Activated CD4-positive, alpha-beta T cell treated with anti-CD3 and anti-CD28 coated beads, Interleukin-2, amount 10 ng/mL, durations not matched to agents 7 days and 5 days (primary cell): ENCODE data around the gene CRAMP1. TPM values are rescaled to one million over a fixed set of nuclear protein-coding genes. Genes with fewer than 3 reads are reported as not detected.
"Not testable (repeated sequence)": the region's sequence is repeated elsewhere in the genome, so short reads cannot be mapped to it uniquely, and the experiment has no call there.

Source experiments
- CTCF ChIA-PET: fragments of 350-600 bp; sonication (Branson Sonifier 250); formaldehyde crosslinking; loops from one replicate; lab custom pipeline; 2021; ENCODE audit warnings: antibody characterized with exemption; lab: Charles Lee
- POLR2A ChIA-PET: fragments of 350-600 bp; sonication (Branson Sonifier 250); formaldehyde crosslinking; loops from one replicate; lab custom pipeline; 2021; ENCODE audit warnings: antibody characterized with exemption; lab: Charles Lee
- DNase-seq: peaks from one replicate; pipeline ENCODE4 v3.0.0-alpha.2; 2020
- H3K27ac Mint-ChIP-seq: one replicate; pipeline ENCODE4 v1.8.0; 2021; ENCODE audit warnings: mild to moderate bottlenecking, moderate library complexity, mixed read lengths
- H3K27me3 Mint-ChIP-seq: one replicate; pipeline ENCODE4 v1.8.0; 2021; ENCODE audit warnings: mixed read lengths
- H3K36me3 Mint-ChIP-seq: one replicate; pipeline ENCODE4 v1.8.0; 2021; ENCODE audit warnings: low read depth, mixed read lengths
- H3K4me1 Mint-ChIP-seq: one replicate; pipeline ENCODE4 v1.8.0; 2021; ENCODE audit warnings: mixed read lengths
- H3K4me3 Mint-ChIP-seq: one replicate; pipeline ENCODE4 v1.8.0; 2021; ENCODE audit warnings: mild to moderate bottlenecking, moderate library complexity, mixed read lengths
- H3K9me3 Mint-ChIP-seq: one replicate; pipeline ENCODE4 v1.8.0; 2021; ENCODE audit warnings: mixed read lengths
- total RNA-seq, 2 experiments: library from RNA; stranded (reverse); gene quantifications; one replicate each; pipeline ENCODE4 v1.2.3, GENCODE V29; 2021

The CRAMP1 gene
- total RNA-seq, 2 experiments from 2014 or later = 25.6 to 27.4 TPM

GRCh38 chr16:1580956-1581355, 31.2 kb upstream of the CRAMP1 start:
- Mint-ChIP-seq H3K4me3 (no peak overlapping the region), H3K27me3 (no peaks in the 10 kb centered on the region), H3K36me3 (no peaks in the 10 kb centered on the region), H3K4me1 (no peaks in the 10 kb centered on the region), H3K9me3 (no peaks in the 10 kb centered on the region), H3K27ac (no peak overlapping the region)
- DNase-seq = no peak
- POLR2A ChIA-PET = no interaction called here
- CTCF ChIA-PET = no interaction called here

- Mint-ChIP-seq H3K27ac (no peak overlapping the region), H3K4me1 (no peaks in the 10 kb centered on the region), H3K27me3 (no peaks in the 10 kb centered on the region), H3K9me3 (no peaks in the 10 kb centered on the region), H3K4me3 (no peak overlapping the region), H3K36me3 (no peaks in the 10 kb centered on the region)
- no peak for DNase-seq
- CTCF ChIA-PET = no interaction called here
- POLR2A ChIA-PET = no interaction called here
Observed at GRCh38 chr16:1581804-1582203, 30.4 kb upstream of the CRAMP1 start.

- POLR2A ChIA-PET = no interaction called here
- no peak overlapping the region for H3K4me3 Mint-ChIP-seq
- CTCF ChIA-PET = interaction anchor here (0.6 kb wide), 1 partner anchor 429 kb away, joined by 3 read pairs; no protein-coding TSS in a partner anchor
- no peaks in the 10 kb centered on the region for H3K4me1 Mint-ChIP-seq
- no peaks in the 10 kb centered on the region for H3K27me3 Mint-ChIP-seq
- no peak for DNase-seq
- H3K27ac Mint-ChIP-seq = no peak overlapping the region
- H3K36me3 Mint-ChIP-seq = no peaks in the 10 kb centered on the region
- H3K9me3 Mint-ChIP-seq = no peaks in the 10 kb centered on the region
Observed at GRCh38 chr16:1583180-1583579, 29.0 kb upstream of the CRAMP1 start.

- H3K4me3 Mint-ChIP-seq = no peak overlapping the region
- ChIA-PET CTCF (no interaction called here), POLR2A (no interaction called here)
- no peaks in the 10 kb centered on the region for H3K36me3 Mint-ChIP-seq
- DNase-seq = no peak
- no peaks in the 10 kb centered on the region for H3K27me3 Mint-ChIP-seq
- no peaks in the 10 kb centered on the region for H3K4me1 Mint-ChIP-seq
- no peak overlapping the region for H3K27ac Mint-ChIP-seq
- H3K9me3 Mint-ChIP-seq = no peaks in the 10 kb centered on the region
Observed at GRCh38 chr16:1584926-1585484, 27.2 kb upstream of the CRAMP1 start.

- Mint-ChIP-seq H3K36me3 (no peaks in the 10 kb centered on the region), H3K27me3 (no peaks in the 10 kb centered on the region), H3K9me3 (no peaks in the 10 kb centered on the region), H3K4me1 (no peaks in the 10 kb centered on the region), H3K4me3 (no peak overlapping the region), H3K27ac (no peak overlapping the region)
- DNase-seq = no peak
- ChIA-PET POLR2A (no interaction called here), CTCF (interaction anchor here (1.1 kb wide), 1 partner anchor 162 kb away, joined by 3 read pairs; no protein-coding TSS in a partner anchor)
Observed at GRCh38 chr16:1590366-1590765, 21.8 kb upstream of the CRAMP1 start.

GRCh38 chr16:1590930-1591705, 21.0 kb upstream of the CRAMP1 start:
- POLR2A ChIA-PET = no interaction called here
- H3K4me3 Mint-ChIP-seq = no peak overlapping the region

GRCh38 chr16:1592446-1592845, 19.7 kb upstream of the CRAMP1 start:
- no peak overlapping the region for H3K27ac Mint-ChIP-seq
- no peaks in the 10 kb centered on the region for H3K9me3 Mint-ChIP-seq
- H3K27me3 Mint-ChIP-seq = no peaks in the 10 kb centered on the region
- H3K4me3 Mint-ChIP-seq = no peak overlapping the region
- no peak for DNase-seq
- no peaks in the 10 kb centered on the region for H3K36me3 Mint-ChIP-seq
- ChIA-PET POLR2A (no interaction called here), CTCF (interaction anchor here (0.7 kb wide), 1 partner anchor 134 kb away, joined by 3 read pairs; no protein-coding TSS in a partner anchor)
- no peaks in the 10 kb centered on the region for H3K4me1 Mint-ChIP-seq

More at GRCh38 chr16:1590930-1591705, 21.0 kb upstream of the CRAMP1 start:
- no peaks in the 10 kb centered on the region for H3K27me3 Mint-ChIP-seq
- peak overlapping the region; percentile 32 for H3K27ac Mint-ChIP-seq
- CTCF ChIA-PET = interaction anchor here (1.1 kb wide), 1 partner anchor 162 kb away, joined by 3 read pairs; no protein-coding TSS in a partner anchor
- no peaks in the 10 kb centered on the region for H3K36me3 Mint-ChIP-seq
- no peaks in the 10 kb centered on the region for H3K9me3 Mint-ChIP-seq
- DNase-seq = no peak
- H3K4me1 Mint-ChIP-seq = no peaks in the 10 kb centered on the region

- H3K4me3 Mint-ChIP-seq, DNase-seq, H3K27me3 Mint-ChIP-seq, H3K4me1 Mint-ChIP-seq, H3K27ac Mint-ChIP-seq, H3K9me3 Mint-ChIP-seq, CTCF ChIA-PET, POLR2A ChIA-PET, H3K36me3 Mint-ChIP-seq: not testable (repeated sequence)
Observed at GRCh38 chr16:1595511-1595910, 16.6 kb upstream of the CRAMP1 start.

GRCh38 chr16:1596516-1596915, 15.6 kb upstream of the CRAMP1 start:
- no peaks in the 10 kb centered on the region for H3K9me3 Mint-ChIP-seq
- no peaks in the 10 kb centered on the region for H3K36me3 Mint-ChIP-seq
- no peak for DNase-seq
- H3K27ac Mint-ChIP-seq = no peak overlapping the region
- H3K4me1 Mint-ChIP-seq = no peaks in the 10 kb centered on the region
- H3K4me3 Mint-ChIP-seq = no peak overlapping the region
- ChIA-PET POLR2A (interaction anchor here (0.7 kb wide), 1 partner anchor 69 kb away, joined by 3 read pairs; no protein-coding TSS in a partner anchor), CTCF (no interaction called here)
- H3K27me3 Mint-ChIP-seq = no peaks in the 10 kb centered on the region

GRCh38 chr16:1597154-1597553, 15.0 kb upstream of the CRAMP1 start:
- H3K9me3 Mint-ChIP-seq = no peaks in the 10 kb centered on the region
- POLR2A ChIA-PET = no interaction called here
- CTCF ChIA-PET = interaction anchor here (0.5 kb wide), 1 partner anchor 1409 kb away, joined by 3 read pairs; no protein-coding TSS in a partner anchor
- no peaks in the 10 kb centered on the region for H3K27me3 Mint-ChIP-seq
- H3K4me3 Mint-ChIP-seq = no peak overlapping the region
- no peaks in the 10 kb centered on the region for H3K4me1 Mint-ChIP-seq
- no peaks in the 10 kb centered on the region for H3K36me3 Mint-ChIP-seq
- no peak for DNase-seq
- no peak overlapping the region for H3K27ac Mint-ChIP-seq

GRCh38 chr16:1601031-1601430, 11.1 kb upstream of the CRAMP1 start:
- ChIA-PET POLR2A (no interaction called here), CTCF (interaction anchor here (0.6 to 1.5 kb wide), 2 partner anchors 8 to 180 kb away, joined by 4 read pairs; no protein-coding TSS in a partner anchor)
- no peak for DNase-seq

GRCh38 chr16:1601489-1601888, 10.7 kb upstream of the CRAMP1 start:
- no peak overlapping the region for H3K4me3 Mint-ChIP-seq
- no peaks in the 10 kb centered on the region for H3K9me3 Mint-ChIP-seq
- H3K27me3 Mint-ChIP-seq = no peaks in the 10 kb centered on the region
- POLR2A ChIA-PET = no interaction called here
- H3K4me1 Mint-ChIP-seq = no peaks in the 10 kb centered on the region
- no peak for DNase-seq
- CTCF ChIA-PET = interaction anchor here (0.6 to 1.5 kb wide), 3 partner anchors 8 to 369 kb away, joined by 3 to 4 read pairs (median 4); no protein-coding TSS in a partner anchor
- H3K36me3 Mint-ChIP-seq = no peaks in the 10 kb centered on the region
- H3K27ac Mint-ChIP-seq = no peak overlapping the region

More at GRCh38 chr16:1601031-1601430, 11.1 kb upstream of the CRAMP1 start:
- Mint-ChIP-seq H3K9me3 (no peaks in the 10 kb centered on the region), H3K36me3 (no peaks in the 10 kb centered on the region), H3K4me1 (no peaks in the 10 kb centered on the region), H3K4me3 (no peak overlapping the region), H3K27ac (no peak overlapping the region), H3K27me3 (no peaks in the 10 kb centered on the region)

GRCh38 chr16:1602285-1602684, 9.9 kb upstream of the CRAMP1 start:
- DNase-seq = no peak
- ChIA-PET CTCF (interaction anchor here (1.1 kb wide), 1 partner anchor 104 kb away, joined by 3 read pairs; no protein-coding TSS in a partner anchor), POLR2A (no interaction called here)
- Mint-ChIP-seq H3K36me3 (peaks cover 3% of the 10 kb centered on the region), H3K4me1 (no peaks in the 10 kb centered on the region), H3K27ac (no peak overlapping the region), H3K27me3 (no peaks in the 10 kb centered on the region), H3K9me3 (no peaks in the 10 kb centered on the region), H3K4me3 (no peak overlapping the region)
